ENCODE results near the gene DOCK6.

GRCh38 chr19:11295180-11295579, 32.9 kb upstream of the DOCK6 start:
- no peak for TF ChIP-seq ARNTL (CRISPR knock-in tag; IDR thresholded peaks at IDR 0.05; ENCODE audit: borderline replicate concordance, low read depth)
- TF ChIP-seq PATZ1 (CRISPR knock-in tag; IDR thresholded peaks at IDR 0.05; ENCODE audit: borderline replicate concordance) = no peak
- no peak for TF ChIP-seq TSHZ2 (CRISPR knock-in tag; IDR thresholded peaks at IDR 0.05)
- TF ChIP-seq ZNF70 (CRISPR knock-in tag; IDR thresholded peaks at IDR 0.05) = no peak
- no peak for TF ChIP-seq CREB5 (CRISPR knock-in tag; IDR thresholded peaks at IDR 0.05; ENCODE audit: low read depth)
- no peak for TF ChIP-seq ZFP3 (CRISPR knock-in tag; IDR thresholded peaks at IDR 0.05)
- no peak for TF ChIP-seq ZNF8 (CRISPR knock-in tag; IDR thresholded peaks at IDR 0.05)
- TF ChIP-seq ISL1 (CRISPR knock-in tag; IDR thresholded peaks at IDR 0.05) = no peak
- no peak for TF ChIP-seq RARB (CRISPR knock-in tag; IDR thresholded peaks at IDR 0.05)
- TF ChIP-seq ZNF565 (CRISPR knock-in tag; conservative IDR thresholded peaks at IDR 0.05; ENCODE audit: low read depth) = no peak

All from SK-N-SH treated with all-trans-retinoic acid at 6 μM for 48 hours (cell line).